HL-60 (cell line): ENCODE data around the gene NHSL1.

Source experiments
- DNase-seq, 2 experiments: peaks; one replicate each; pipeline ENCODE4 v3.0.0-alpha.2; 2010 to 2020; ENCODE audit warnings: low read depth in 1 of 2, low spot score in 1 of 2
- H3K27ac ChIP-seq: fragments of 250-450 bp; sonication (Bioruptor Pico); replicated peaks from 2 replicates; pipeline ENCODE4 v1.5.1; 2020; ENCODE audit warnings: mild to moderate bottlenecking, moderate library complexity
- H3K27me3 ChIP-seq: fragments of 250-450 bp; sonication (Bioruptor Pico); 2 replicates; pipeline ENCODE4 v1.5.1; 2021; ENCODE audit warnings: mild to moderate bottlenecking, moderate library complexity; ENCODE audit not compliant: insufficient read depth, poor library complexity, severe bottlenecking
- H3K4me3 ChIP-seq: replicated peaks from 2 replicates; pipeline ENCODE4 v1.5.1; 2011; ENCODE audit warnings: mild to moderate bottlenecking, control low read depth, low read length; ENCODE audit not compliant: insufficient read depth
- CTCF ChIP-seq: IDR thresholded peaks from one replicate; pipeline ENCODE4 v1.5.1; 2011; ENCODE audit warnings: low read length, control low read depth, inconsistent platforms; ENCODE audit not compliant: insufficient read depth
- GABPA ChIP-seq: IDR thresholded peaks from 2 replicates; pipeline ENCODE4 v1.6.1; 2012; ENCODE audit warnings: low read depth
- POLR2AphosphoS5 ChIP-seq: IDR thresholded peaks from 2 replicates; pipeline ENCODE4 v1.6.1; 2012; ENCODE audit warnings: low read depth
- REST ChIP-seq: IDR thresholded peaks from 2 replicates; pipeline ENCODE4 v1.6.1; 2012; ENCODE audit warnings: low read depth; ENCODE audit not compliant: insufficient replicate concordance
- SPI1 ChIP-seq: IDR thresholded peaks from 2 replicates; pipeline ENCODE4 v1.6.1; 2012; ENCODE audit warnings: low read depth, mild to moderate bottlenecking, borderline replicate concordance

NHSL1 gene

GRCh38 chr6:138378463-138378862 is 120.8 kb downstream of the NHSL1 start:
- H3K4me3 ChIP-seq: no peak overlapping the region
- no peak for DNase-seq
- no peak for TF ChIP-seq SPI1
- no peak for TF ChIP-seq CTCF
- no peak for TF ChIP-seq POLR2AphosphoS5
- TF ChIP-seq GABPA: no peak
- no peak for TF ChIP-seq REST
- H3K27ac ChIP-seq: no peak overlapping the region
- peaks cover 3% of the 10 kb centered on the region for H3K27me3 ChIP-seq

GRCh38 chr6:138377844-138378243 is 121.5 kb downstream of the NHSL1 start, which contains the start of gene SMIM28:
Gene SMIM28 (plus strand): TSS chr6:138377905. CDS start chr6:138378073, 168 bp downstream.
- DNase-seq: no peak
- TF ChIP-seq CTCF (no peak), SPI1 (no peak), GABPA (no peak), REST (no peak), POLR2AphosphoS5 (no peak)
- Histone ChIP-seq H3K27me3 (peaks cover 3% of the 10 kb centered on the region), H3K4me3 (no peak within 1 kb of the TSS), H3K27ac (no peak within 1 kb of the TSS)

GRCh38 chr6:138377042-138377441 is 122.3 kb downstream of the NHSL1 start:
- H3K27ac ChIP-seq: no peak overlapping the region
- H3K4me3 ChIP-seq: no peak overlapping the region
- H3K27me3 ChIP-seq: peaks cover 3% of the 10 kb centered on the region
- TF ChIP-seq SPI1 (no peak), CTCF (no peak), REST (no peak), POLR2AphosphoS5 (no peak), GABPA (no peak)
- no peak for DNase-seq
